HCT116 (cell line): ENCODE data around the gene P4HA2. TPM values are rescaled to one million over a fixed set of nuclear protein-coding genes. Genes with fewer than 3 reads are reported as not detected.
A peak's percentile ranks its signal among the peaks of the same experiment; 100 is the strongest.

ENCODE experiments used
- ATAC-seq: fragments of 200-7000 bp; cut with Tn5 transposase; 2 replicates; pipeline ENCODE4 v1.9.1; 2020; ENCODE audit warnings: mild to moderate bottlenecking, moderate library complexity
- BruUV-seq: library from RNA; stranded (reverse); fragments of 400-500 nt; replicated peaks from 2 replicates; lab custom pipeline; 2021; lab: Mats Ljungman, UMichigan
- CTCF ChIA-PET: fragments of 300-600 bp; sonication (Branson Sonifier 250); formaldehyde crosslinking; loops from one replicate; lab custom pipeline; 2021; ENCODE audit warnings: antibody characterized with exemption; lab: Charles Lee
- POLR2A ChIA-PET: fragments of 300-600, 350-600 bp; sonication (Branson Sonifier 250); formaldehyde crosslinking; loops from one replicate; lab custom pipeline; 2021; ENCODE audit warnings: antibody characterized with exemption; lab: Charles Lee
- RAD21 ChIA-PET, 2 experiments: fragments of 300-600 bp; sonication (Branson Sonifier 250); formaldehyde crosslinking; loops; one replicate each; lab custom pipeline; 2023; ENCODE audit warnings: low total read pairs in 2 of 2; ENCODE audit not compliant: uncharacterized antibody in 2 of 2, unreplicated experiment in 2 of 2, low non-redundant PET in 1 of 2; lab: Charles Lee
- DNase-seq: peaks from one replicate; pipeline ENCODE4 v3.0.0-alpha.2; 2010; ENCODE audit warnings: low read depth, low spot score
- H2AFZ ChIP-seq: fragments of 200-600 bp; shearing (Covaris generic), sonication (generic); 2 replicates; pipeline ENCODE4 v1.6.1; 2017; ENCODE audit warnings: low read depth, mixed run types, mixed read lengths, antibody characterized with exemption, low read length; ENCODE audit not compliant: poor library complexity, severe bottlenecking
- H3K27ac ChIP-seq: 2 replicates; pipeline ENCODE4 v1.5.1; 2012; ENCODE audit warnings: low read depth, low read length
- H3K27me3 ChIP-seq: fragments of 200-600 bp; sonication (generic); 2 replicates; pipeline ENCODE4 v1.6.1; 2016; ENCODE audit warnings: mixed run types, low read length, mixed read lengths; ENCODE audit not compliant: insufficient read depth
- H3K36me3 ChIP-seq, 2 experiments: fragments of 200-500 bp in 1 of 2; fragments of 200-600 bp in 1 of 2; sonication (Bioruptor generic) in 1 of 2; sonication (generic) in 1 of 2; 2 replicates each; pipeline versions ENCODE4 v1.5.1 to v1.6.1; 2014 to 2016; ENCODE audit warnings: low read length in 2 of 2, inconsistent platforms in 1 of 2, mixed read lengths in 1 of 2, mixed run types in 1 of 2; ENCODE audit not compliant: insufficient read depth in 2 of 2, control insufficient read depth in 1 of 2
- H3K4me1 ChIP-seq, 2 experiments: fragments of 200-600 bp in 1 of 2; sonication (generic) in 1 of 2; 2 replicates each; pipeline versions ENCODE4 v1.5.1 to v1.6.1; 2012 to 2017; ENCODE audit warnings: low read length in 2 of 2, inconsistent platforms in 1 of 2, mild to moderate bottlenecking in 1 of 2, mixed read lengths in 1 of 2, mixed run types in 1 of 2, moderate library complexity in 1 of 2; ENCODE audit not compliant: insufficient read depth in 2 of 2, control insufficient read depth in 1 of 2
- H3K4me2 ChIP-seq: fragments of 200-600 bp; sonication (generic); 2 replicates; pipeline ENCODE4 v1.6.1; 2017; ENCODE audit warnings: mixed run types, low read length, mixed read lengths
- H3K4me3 ChIP-seq, 2 experiments: fragments of 200-600 bp in 1 of 2; sonication (generic) in 1 of 2; replicated peaks in 1 of 2; 2 replicates each; pipeline ENCODE4 v1.5.1; 2011 to 2016; ENCODE audit warnings: low read length in 2 of 2, control low read depth in 1 of 2, low read depth in 1 of 2, mild to moderate bottlenecking in 1 of 2, mixed read lengths in 1 of 2, mixed run types in 1 of 2
- H3K79me2 ChIP-seq: fragments of 200-600 bp; sonication (generic); 2 replicates; pipeline ENCODE4 v1.6.1; 2017; ENCODE audit warnings: mild to moderate bottlenecking, mixed run types, low read length, moderate library complexity, mixed read lengths; ENCODE audit not compliant: insufficient read depth
- H3K9ac ChIP-seq: fragments of 200-600 bp; sonication (generic); 2 replicates; pipeline ENCODE4 v1.6.1; 2016; ENCODE audit warnings: low read length, mixed read lengths
- H3K9me2 ChIP-seq: fragments of 200-600 bp; sonication (generic), shearing (Covaris generic); 2 replicates; pipeline ENCODE4 v1.6.1; 2017; ENCODE audit warnings: mixed run types, mild to moderate bottlenecking, moderate library complexity; ENCODE audit not compliant: insufficient read depth
- H3K9me3 ChIP-seq, 2 experiments: fragments of 200-500 bp in 1 of 2; fragments of 200-600 bp in 1 of 2; sonication (Bioruptor generic) in 1 of 2; sonication (generic) in 1 of 2; 2 replicates each; pipeline ENCODE4 v1.6.1; 2014 to 2017; ENCODE audit warnings: low read length in 2 of 2, mixed read lengths in 2 of 2, inconsistent platforms in 1 of 2, low read depth in 1 of 2, mild to moderate bottlenecking in 1 of 2, mixed run types in 1 of 2, moderate library complexity in 1 of 2; ENCODE audit not compliant: control insufficient read depth in 1 of 2, insufficient read depth in 1 of 2
- H4K20me1 ChIP-seq: fragments of 200-600 bp; sonication (generic), shearing (Covaris generic); 2 replicates; pipeline ENCODE4 v1.6.1; 2017; ENCODE audit warnings: mixed run types, mild to moderate bottlenecking, moderate library complexity; ENCODE audit not compliant: insufficient read depth
- CEBPB ChIP-seq: IDR thresholded peaks from 2 replicates; pipeline ENCODE4 v1.6.1; 2012; ENCODE audit warnings: low read depth
- CTCF ChIP-seq, 3 experiments: fragments of 200-600 bp in 1 of 3; sonication (generic) in 1 of 3; IDR thresholded peaks in 2 of 3; conservative IDR thresholded peaks in 1 of 3; 2 replicates each; pipeline ENCODE4 v1.5.1; 2012 to 2017; ENCODE audit warnings: low read depth in 2 of 3, low read length in 2 of 3, antibody characterized with exemption in 1 of 3, borderline replicate concordance in 1 of 3, control low read depth in 1 of 3, mild to moderate bottlenecking in 1 of 3, mixed read lengths in 1 of 3, mixed run types in 1 of 3, moderate library complexity in 1 of 3; ENCODE audit not compliant: insufficient read depth in 1 of 3
- ELF1 ChIP-seq: IDR thresholded peaks from 2 replicates; pipeline ENCODE4 v1.6.1; 2012; ENCODE audit warnings: low read depth, borderline replicate concordance
- EZH2 ChIP-seq: fragments of 200-600 bp; sonication (generic); IDR thresholded peaks from 2 replicates; pipeline ENCODE4 v1.6.1; 2017; ENCODE audit warnings: antibody characterized with exemption, mixed run types
- EZH2phosphoT487 ChIP-seq: fragments of 200-600 bp; IDR thresholded peaks from 2 replicates; pipeline ENCODE4 v1.6.1; 2018; ENCODE audit warnings: antibody characterized with exemption, borderline replicate concordance
- FOSL1 ChIP-seq: IDR thresholded peaks from 2 replicates; pipeline ENCODE4 v1.6.1; 2012; ENCODE audit warnings: low read depth
- MAX ChIP-seq: IDR thresholded peaks from 2 replicates; pipeline ENCODE4 v1.6.1; 2012
- POLR2A ChIP-seq: IDR thresholded peaks from 2 replicates; pipeline ENCODE4 v1.7.0; 2011; ENCODE audit warnings: borderline replicate concordance; ENCODE audit not compliant: insufficient read depth, insufficient read length; ENCODE audit errors: extremely low read depth
- RAD21 ChIP-seq: IDR thresholded peaks from 2 replicates; pipeline ENCODE4 v1.6.1; 2012; ENCODE audit warnings: low read depth, mild to moderate bottlenecking
- SP1 ChIP-seq: IDR thresholded peaks from 2 replicates; pipeline ENCODE4 v1.6.1; 2012; ENCODE audit warnings: low read depth
- SRF ChIP-seq: IDR thresholded peaks from 2 replicates; pipeline ENCODE4 v1.6.1; 2012; ENCODE audit warnings: low read depth
- ZBTB33 ChIP-seq: IDR thresholded peaks from 2 replicates; pipeline ENCODE4 v1.6.1; 2011; ENCODE audit warnings: mild to moderate bottlenecking, low read length, moderate library complexity; ENCODE audit not compliant: insufficient replicate concordance; ENCODE audit errors: extremely low read depth
- intact Hi-C: fragments of 100-400 bp; cut with micrococcal nuclease; formaldehyde crosslinking; loops from 2 replicates; pipeline ENCODE4 v1.10.0; 2022
- total RNA-seq: library from RNA; stranded (reverse); gene quantifications from one replicate; pipeline ENCODE4 v1.2.1, GENCODE V29; 2021; ENCODE audit not compliant: unreplicated experiment

P4HA2 gene
- total RNA-seq, 1 experiment from 2014 or later: 29.0 TPM

- no TSS peak for BruUV-seq
- TF ChIP-seq POLR2A (no peak), MAX (no peak), ZBTB33 (no peak), SP1 (no peak), CEBPB (no peak), FOSL1 (no peak), CTCF (IDR thresholded peaks at IDR 0.05 in 2 of 3, conservative IDR thresholded peaks at IDR 0.05 in 1 of 3; ENCODE audit: borderline replicate concordance in 1 of 3, insufficient read depth in 1 of 3, low read depth in 2 of 3, low read length in 2 of 3) (peak; percentile 80 to 90 (median 86)), ELF1 (no peak), RAD21 (peak; percentile 78), EZH2phosphoT487 (no peak), EZH2 (no peak), SRF (no peak)
- Histone ChIP-seq H3K4me3 (no peak overlapping the region), H3K27me3 (no peaks in the 10 kb centered on the region), H3K79me2 (no peaks in the 10 kb centered on the region), H3K4me2 (peak overlapping the region; percentile 38), H3K9me3 (no peaks in the 10 kb centered on the region), H3K27ac (no peak overlapping the region), H3K36me3 (no peaks in the 10 kb centered on the region), H2AFZ (peak overlapping the region; percentile 93), H3K9ac (peak overlapping the region; percentile 16; the same call in 1 of the 2 replicates), H3K4me1 (peaks cover 0 to 9% of the 10 kb centered on the region in 2 experiments; a peak in 2 of 4 replicates), H4K20me1 (no peaks in the 10 kb centered on the region), H3K9me2 (no peaks in the 10 kb centered on the region)
- POLR2A ChIA-PET: interaction anchor here (1.6 kb wide), 1 partner anchor 22 kb away, joined by 4 read pairs; the partner anchor contains the start of gene SLC22A4
- CTCF ChIA-PET: interaction anchor here (1.3 to 1.4 kb wide), 2 partner anchors 21 to 34 kb away, joined by 6 read pairs; no protein-coding TSS in a partner anchor
- ATAC-seq (peak; percentile 80), DNase-seq (no peak)
- RAD21 ChIA-PET: no interaction called here
- intact Hi-C loops: loop anchor here (10.0 kb wide), 1 partner anchor 208 kb away; the partner anchor contains the start of gene IL3
These were observed 44.9 kb upstream of the P4HA2 start for GRCh38 chr5:132272311-132273210.
